ENCODE results near the gene GFRAL. TPM values are rescaled to one million over a fixed set of nuclear protein-coding genes. Genes with fewer than 3 reads are reported as not detected.
"Not testable (repeated sequence)": the region's sequence is repeated elsewhere in the genome, so short reads cannot be mapped to it uniquely, and the experiment has no call there.

GFRAL gene, protein sequence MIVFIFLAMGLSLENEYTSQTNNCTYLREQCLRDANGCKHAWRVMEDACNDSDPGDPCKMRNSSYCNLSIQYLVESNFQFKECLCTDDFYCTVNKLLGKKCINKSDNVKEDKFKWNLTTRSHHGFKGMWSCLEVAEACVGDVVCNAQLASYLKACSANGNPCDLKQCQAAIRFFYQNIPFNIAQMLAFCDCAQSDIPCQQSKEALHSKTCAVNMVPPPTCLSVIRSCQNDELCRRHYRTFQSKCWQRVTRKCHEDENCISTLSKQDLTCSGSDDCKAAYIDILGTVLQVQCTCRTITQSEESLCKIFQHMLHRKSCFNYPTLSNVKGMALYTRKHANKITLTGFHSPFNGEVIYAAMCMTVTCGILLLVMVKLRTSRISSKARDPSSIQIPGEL
- not detected for polyA plus RNA-seq (ENCODE audit: insufficient read length)
- long read RNA-seq, donor 1 = 0 reads
- long read RNA-seq, donor 2 = 0 reads
- long read RNA-seq, donor 3 = 0 reads
- long read RNA-seq, donor 4 = 0 reads
- long read RNA-seq, donor 5 = 0 reads
- long read RNA-seq, donor 6 = 0 reads
- long read RNA-seq, donor 7 = 0 reads
- long read RNA-seq, donor 8 = 0 reads

- DNase-seq = no peak
Observed at GRCh38 chr6:55327169-55327568, at the start of gene GFRAL. Gene GFRAL, plus strand, starts transcription at chr6:55327469. Its CDS starts 86 bp downstream, at chr6:55327555.

DNA sequence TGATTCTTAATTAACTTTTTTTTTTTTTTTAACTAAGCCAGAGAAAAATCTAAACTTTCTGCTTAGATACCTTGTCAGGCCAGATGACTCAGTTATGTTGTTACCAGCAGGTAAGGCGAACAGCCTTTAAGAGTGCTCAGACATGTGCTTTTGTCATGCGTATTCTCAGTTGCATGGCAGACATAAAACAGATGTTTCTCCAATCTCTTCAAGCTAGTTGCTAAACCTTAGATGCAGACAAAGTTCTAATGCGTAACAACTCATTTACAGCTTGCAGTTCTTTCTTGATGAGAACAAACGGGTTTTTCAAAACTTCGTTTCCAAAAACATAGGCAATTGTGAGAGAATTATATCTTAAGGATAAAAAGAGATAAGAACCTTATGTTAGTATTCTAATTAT, 49.6 kb upstream of the GFRAL start:
- no peak for DNase-seq

- DNase-seq = no peak
Observed at GRCh38 chr6:55281215-55281614, 46.1 kb upstream of the GFRAL start.

- DNase-seq = no peak
Observed at GRCh38 chr6:55282115-55282514, 45.2 kb upstream of the GFRAL start.

- DNase-seq = no peak
Observed at GRCh38 chr6:55286824-55287223, 40.4 kb upstream of the GFRAL start.

DNA sequence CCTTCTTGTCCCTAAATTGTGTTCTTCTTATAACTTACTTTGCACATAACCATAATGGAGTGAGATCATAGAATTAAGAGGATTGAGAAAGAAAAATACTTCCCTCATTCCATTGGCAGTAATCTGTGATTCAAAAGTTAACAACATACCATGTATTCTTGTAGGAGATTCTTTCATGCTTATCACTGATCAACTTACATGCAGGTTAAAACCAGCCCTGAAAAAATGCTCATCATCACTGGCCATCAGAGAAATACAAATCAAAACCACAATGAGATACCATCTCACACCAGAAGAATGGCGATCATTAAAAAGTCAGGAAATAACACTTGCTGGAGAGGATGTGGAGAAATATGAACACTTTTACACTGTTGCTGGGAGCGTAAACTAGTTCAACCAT, 36.5 kb upstream of the GFRAL start:
- no peak for DNase-seq

GRCh38 chr6:55293116-55293515, 34.2 kb upstream of the GFRAL start:
- DNase-seq = no peak

GRCh38 chr6:55297214-55297613, 30.1 kb upstream of the GFRAL start:
- not testable (repeated sequence) for DNase-seq

DNA sequence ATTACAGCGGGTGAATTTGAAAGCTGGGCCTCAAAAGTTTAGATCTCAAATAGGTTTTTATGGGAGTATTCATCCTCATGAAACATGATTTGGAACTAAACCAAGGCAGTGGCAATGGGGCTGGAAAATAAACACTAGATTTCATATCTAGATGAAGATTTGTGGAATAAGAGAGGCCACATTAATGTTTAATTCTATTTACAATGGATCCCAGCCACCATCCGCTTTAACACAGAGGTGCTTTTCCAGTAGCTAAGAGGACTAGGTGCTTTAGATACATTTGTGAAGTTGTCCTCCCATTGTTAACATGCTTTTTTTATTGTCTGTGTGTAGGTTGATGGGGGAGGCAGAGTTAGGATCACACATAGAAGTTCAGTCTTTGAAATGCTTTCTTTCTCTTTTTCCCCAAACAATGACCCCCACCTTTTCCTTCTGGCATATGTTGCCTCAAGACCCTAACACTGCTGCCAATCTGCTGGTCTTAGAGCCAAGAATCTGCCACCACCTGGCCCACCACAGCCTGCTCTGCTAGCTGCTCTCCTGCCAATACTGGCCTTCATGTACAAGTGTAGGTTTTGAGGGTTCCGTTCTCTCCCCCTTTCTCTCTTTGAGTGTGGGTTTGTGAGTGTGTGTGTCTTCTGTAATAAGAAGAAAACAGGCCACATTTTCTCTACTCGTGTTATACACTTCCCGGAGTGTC, 27.8 kb upstream of the GFRAL start:
- no peak for DNase-seq

GRCh38 chr6:55304747-55305146, 22.5 kb upstream of the GFRAL start:
- DNase-seq = no peak

DNA sequence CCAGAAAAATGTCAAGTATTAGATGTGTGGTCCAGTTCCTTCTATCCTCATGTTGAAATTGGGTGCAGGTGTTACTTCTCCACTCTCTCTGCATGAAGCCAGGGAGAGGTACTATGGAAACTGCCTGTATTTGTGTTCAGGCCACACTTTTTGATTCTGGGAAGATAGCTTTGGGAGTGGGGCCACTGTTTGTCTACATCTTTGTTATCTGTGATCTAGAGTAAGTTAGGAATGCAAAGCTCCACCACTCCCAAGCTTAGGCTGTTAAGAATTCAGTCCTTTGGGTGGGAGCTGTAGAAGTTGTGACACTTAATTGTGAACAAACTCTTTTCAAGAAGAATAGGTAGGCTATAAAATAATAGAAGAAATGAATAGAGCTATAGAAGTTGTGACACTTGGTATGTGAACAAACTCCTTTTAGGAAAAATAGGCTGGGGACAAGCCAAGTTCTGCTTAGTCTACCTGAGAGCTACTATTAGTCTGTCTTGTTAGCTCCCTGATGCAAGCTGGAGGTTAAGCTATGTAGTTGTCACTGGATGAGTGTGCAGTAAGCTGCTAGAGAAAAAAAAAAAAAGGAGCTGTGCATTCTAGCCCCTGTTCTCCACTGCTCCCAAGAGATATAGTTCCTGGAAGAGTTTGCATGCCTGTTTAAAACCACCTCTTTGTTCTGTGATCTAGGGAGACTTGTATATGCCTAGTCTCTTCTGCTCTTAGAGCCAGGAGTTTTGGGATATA, 7.1 kb upstream of the GFRAL start:
- no peak for DNase-seq

- no peak for DNase-seq
Observed at GRCh38 chr6:55320696-55321086, 6.6 kb upstream of the GFRAL start.

DNA sequence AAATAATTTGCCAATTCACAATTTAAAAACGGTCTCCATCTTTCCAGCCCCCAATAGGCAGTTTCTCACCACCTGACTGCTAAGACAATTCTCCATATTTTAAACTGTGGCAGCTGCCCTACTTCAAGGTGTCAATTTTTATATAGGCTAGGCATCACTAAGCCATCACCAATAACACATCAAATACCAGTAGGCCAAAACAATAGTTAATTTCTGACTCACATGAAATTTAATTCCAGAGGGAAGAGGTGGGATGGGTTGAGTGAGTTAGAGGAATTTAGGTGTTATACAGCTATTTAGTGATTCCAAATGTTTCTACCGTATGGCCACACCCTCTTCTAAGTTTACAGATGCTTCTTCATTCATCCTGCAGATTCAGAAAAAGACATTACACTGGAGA, 49.9 kb downstream of the GFRAL start:
- DNase-seq = no peak

GRCh38 chr6:55379471-55379870, 52.2 kb downstream of the GFRAL start:
- no peak for DNase-seq

DNA sequence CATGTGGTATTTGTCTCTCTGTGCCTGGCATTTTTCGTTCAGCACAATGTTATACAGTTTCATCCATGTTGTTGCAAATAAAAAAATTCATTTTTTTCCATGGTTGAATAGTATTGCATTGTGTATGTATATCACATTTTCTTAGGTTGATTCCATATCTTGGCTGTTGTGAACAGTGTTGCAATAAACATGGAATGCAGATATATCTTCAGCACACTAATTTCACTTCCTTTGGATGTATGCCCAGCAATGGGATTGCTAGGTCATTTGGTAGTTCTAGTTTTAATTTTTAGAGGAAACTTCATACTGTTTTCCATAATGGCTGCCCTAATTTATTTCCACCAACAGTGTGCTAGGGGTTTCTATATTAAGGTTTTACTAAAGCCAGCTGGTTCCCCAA, 52.6 kb downstream of the GFRAL start:
- no peak for DNase-seq

DNA sequence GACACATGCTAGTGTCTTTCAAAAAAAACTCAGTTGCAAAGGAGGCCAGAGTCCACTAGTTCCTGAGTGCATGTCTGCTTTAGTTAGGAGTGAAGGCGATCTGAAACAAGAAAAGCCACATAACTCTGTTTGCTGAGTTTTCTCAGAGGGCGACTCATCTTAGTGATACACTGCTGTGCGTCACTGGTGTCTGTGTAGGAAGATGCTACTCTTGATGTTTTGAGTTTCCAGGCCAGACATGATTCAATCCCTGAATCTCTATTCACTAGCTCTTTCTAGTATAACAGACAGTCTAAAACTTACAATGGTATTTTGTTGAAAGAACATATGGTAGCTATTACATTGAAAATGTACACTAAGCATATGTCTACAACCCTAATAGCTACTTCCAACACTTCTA, 60.9 kb downstream of the GFRAL start:
- no peak for DNase-seq

DNA sequence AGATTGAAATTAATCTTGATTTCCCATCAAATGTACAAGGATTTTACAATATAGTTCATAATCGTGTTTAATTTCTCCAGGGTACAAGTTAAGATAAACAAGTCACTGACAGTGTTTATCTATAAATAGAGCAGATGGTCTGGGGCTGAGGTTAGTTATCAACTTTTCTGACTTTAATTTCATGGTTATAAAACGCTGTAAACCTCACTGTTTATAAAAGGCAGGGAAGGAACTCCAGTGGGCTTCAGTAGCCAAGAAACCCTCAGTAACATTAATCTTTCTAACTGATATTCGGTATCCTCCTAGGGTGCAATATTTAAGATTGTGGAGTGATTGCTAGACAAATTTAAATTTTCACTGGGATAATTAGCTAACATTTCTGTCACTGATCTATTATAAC, 68.6 kb downstream of the GFRAL start:
- no peak for DNase-seq

GRCh38 chr6:55397986-55398385, 70.7 kb downstream of the GFRAL start:
- DNase-seq = no peak

DNA sequence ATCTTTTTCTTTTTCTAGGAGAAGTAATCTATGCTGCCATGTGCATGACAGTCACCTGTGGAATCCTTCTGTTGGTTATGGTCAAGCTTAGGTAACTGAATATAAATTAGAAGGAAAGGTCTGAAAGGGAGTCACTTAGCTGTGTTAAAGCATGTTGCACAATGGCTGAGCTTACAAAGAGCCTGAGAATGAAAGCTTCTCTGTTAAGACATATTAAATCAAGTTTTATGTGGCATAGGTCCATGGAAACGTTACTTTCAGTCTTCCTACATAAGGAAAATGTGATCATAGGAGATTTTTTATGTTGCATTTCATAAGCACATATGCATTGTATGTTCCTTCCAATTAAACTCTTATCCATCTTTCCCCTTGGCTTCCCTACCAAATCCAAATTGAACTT, 72.1 kb downstream of the GFRAL start:
- DNase-seq = no peak

DNA sequence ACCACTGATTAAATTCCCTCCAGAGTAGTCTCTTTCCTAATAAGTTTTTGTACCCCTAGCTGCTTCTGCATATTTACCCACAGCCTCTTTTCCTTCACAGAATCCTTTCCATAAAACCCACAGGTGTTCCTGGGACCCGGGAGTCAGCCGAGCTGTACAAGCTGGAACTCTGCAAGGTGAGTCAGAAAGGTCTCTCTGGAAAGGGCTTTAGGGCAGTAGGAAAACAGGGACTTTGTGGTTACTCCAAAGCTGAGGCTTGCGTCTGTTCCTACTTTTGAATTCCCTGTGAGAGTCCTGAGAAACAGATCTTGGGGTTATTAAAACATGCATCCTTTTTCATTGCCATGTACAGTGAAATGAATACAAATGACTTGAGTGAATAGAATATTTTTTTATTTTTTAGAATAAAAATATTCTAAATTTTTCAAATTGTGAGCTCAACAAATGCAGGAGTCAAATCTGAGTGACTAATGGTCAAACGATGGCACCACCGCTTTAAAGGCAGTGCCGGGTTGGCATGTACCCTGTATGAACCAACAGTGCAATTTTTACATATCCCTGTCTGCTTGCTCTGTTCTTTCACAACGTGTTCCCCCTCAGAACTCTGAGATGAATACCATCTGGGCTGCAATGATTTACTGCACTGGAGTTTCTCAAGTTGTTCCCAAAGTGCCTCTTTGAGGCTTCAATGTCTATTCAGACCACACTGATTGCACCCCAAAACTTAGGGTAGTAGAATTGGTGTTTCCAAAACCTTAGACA, 78.4 kb downstream of the GFRAL start:
- DNase-seq = no peak

DNA sequence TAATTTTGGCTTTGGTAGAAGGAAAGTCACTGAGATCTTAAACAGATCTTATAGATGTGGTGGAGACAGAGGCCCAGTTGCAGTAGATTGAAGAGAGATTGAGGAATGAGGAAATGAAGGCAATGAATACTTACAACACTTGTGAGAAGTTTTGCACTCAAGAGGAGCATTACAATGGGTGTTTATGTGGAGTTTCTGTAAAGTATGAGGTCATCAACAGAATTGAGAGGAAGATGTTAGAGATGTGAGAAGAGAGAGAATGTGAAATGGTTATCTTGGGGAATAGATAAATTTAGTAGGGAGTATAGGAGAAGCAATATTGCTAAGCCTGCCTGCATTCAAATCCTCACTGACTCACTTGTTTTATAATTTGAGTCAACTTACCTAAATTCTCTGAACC, 83.4 kb downstream of the GFRAL start:
- no peak for DNase-seq

DNA sequence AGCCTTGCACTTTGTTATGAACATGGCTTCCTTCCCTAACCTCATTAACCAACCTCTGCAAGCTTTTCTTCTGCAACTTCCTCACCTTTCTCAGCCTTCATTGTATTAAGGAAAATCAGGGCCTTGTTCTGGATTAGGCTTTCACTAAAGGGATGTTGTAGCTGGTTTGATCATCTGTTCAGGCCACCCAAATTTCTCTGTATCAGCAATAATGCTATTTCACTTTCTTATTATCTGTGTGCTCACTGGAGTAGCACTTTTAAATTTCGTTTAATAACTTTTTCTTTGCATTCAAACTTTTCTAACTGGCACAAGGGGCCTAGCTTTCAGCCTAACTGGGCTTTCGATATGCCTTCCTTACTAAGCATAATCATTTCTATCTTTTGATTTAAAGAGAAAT, 96.7 kb downstream of the GFRAL start:
- DNase-seq = no peak

All from left kidney (tissue), 8 donors.